Activated T-helper 1 cell treated with anti-CD3 and anti-CD28 coated beads, Interleukin-2, amount 50 U/mL, for 16 hours (primary cell): Measurements from ENCODE around the gene MEGF8.

Experiments used
- DNase-seq, 2 donors: peaks; one replicate each; pipeline ENCODE4 v3.0.0-alpha.2; 2020; ENCODE audit warnings: low read depth in 1 of 2, low spot score in 1 of 2

Gene MEGF8

GRCh38 chr19:42378225-42379215 lies 53.1 kb downstream of the MEGF8 start:
- no peak for DNase-seq

GRCh38 chr19:42380155-42380554 lies 54.7 kb downstream of the MEGF8 start:
- DNase-seq = no peak

- DNase-seq = peak; percentile 17 to 49
Measured at GRCh38 chr19:42386974-42387707, 61.7 kb downstream of the MEGF8 start.

DNA sequence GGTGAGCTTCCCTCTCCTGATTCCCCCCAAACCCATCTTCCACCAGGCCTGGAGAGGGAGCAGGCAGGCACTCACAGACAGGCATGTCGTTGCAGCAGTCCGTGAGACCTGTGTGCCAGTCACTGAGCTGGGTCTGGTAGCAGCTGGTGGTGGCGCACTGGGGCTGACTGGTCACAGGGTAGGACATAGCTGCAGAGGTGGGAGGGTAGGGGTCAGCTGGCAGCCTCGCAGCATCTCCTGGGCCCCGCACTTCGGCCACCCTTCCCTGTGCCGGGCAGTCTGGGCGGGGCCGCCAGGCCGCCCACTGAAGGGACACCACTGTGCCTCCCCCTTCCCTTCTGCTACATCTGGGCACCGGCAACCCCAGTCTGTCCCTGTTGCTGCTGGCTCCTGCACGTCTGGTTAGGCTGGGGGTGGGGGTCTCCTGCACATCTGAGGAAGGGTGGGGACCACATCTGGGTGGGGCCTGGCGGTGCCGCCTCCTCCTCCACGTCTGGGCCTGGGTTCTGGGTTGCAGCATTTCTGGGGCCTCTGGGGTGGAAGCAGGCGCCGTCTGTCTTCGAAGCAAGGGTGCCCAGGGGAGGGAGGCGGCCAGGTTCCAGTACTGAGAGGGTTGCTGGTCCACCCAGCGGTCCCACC lies 63.5 kb downstream of the MEGF8 start:
- no peak for DNase-seq

DNA sequence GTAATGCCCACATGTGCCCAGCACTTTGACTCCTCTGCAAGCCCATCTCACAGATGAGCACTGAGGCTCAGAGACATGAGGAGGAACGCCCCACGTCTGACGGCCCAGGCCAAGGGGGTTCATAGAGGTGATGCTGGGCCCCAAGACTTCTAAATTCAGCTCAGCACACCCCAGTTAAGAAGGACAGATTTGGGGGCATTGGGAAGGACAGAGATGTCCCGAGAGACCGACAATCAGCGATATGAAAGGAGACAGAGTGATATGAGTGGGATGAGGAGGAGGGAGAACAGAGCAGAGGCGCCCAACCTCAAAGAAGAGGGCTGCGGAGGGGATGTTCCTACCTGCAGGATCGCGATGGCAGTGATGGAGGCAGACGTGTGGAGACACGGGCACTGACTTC lies 64.5 kb downstream of the MEGF8 start, which contains the start of gene CNFN:
CNFN (minus strand) TSS at position 399 of the 400 bp plus-strand sequence. CDS start 1,260 bp downstream, outside the sequence.
- DNase-seq = no peak

DNA sequence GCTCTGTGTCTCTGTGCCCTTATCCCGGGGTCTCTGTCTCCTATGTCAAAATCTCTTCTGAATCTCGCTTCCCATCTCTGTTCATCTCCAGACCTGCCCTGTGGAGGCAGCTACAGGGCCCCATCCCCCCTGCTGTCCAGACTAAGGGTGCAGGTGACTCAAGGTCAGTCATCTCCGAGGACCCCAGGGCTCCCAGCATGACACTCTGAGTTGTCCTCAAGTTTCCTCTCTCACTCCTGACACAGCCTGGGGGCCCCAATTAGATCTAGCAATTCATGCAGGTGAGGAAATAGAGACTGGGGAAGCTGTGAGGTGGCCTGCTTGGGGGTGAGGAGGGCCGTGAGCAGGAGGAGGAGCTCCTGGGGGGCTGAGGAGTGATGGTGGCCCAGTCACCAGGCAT lies 66.7 kb downstream of the MEGF8 start:
- DNase-seq = no peak

GRCh38 chr19:42394751-42395150 lies 69.3 kb downstream of the MEGF8 start:
- DNase-seq = no peak

GRCh38 chr19:42396381-42397262 lies 71.2 kb downstream of the MEGF8 start:
- peak; percentile 78 to 89 for DNase-seq

DNA sequence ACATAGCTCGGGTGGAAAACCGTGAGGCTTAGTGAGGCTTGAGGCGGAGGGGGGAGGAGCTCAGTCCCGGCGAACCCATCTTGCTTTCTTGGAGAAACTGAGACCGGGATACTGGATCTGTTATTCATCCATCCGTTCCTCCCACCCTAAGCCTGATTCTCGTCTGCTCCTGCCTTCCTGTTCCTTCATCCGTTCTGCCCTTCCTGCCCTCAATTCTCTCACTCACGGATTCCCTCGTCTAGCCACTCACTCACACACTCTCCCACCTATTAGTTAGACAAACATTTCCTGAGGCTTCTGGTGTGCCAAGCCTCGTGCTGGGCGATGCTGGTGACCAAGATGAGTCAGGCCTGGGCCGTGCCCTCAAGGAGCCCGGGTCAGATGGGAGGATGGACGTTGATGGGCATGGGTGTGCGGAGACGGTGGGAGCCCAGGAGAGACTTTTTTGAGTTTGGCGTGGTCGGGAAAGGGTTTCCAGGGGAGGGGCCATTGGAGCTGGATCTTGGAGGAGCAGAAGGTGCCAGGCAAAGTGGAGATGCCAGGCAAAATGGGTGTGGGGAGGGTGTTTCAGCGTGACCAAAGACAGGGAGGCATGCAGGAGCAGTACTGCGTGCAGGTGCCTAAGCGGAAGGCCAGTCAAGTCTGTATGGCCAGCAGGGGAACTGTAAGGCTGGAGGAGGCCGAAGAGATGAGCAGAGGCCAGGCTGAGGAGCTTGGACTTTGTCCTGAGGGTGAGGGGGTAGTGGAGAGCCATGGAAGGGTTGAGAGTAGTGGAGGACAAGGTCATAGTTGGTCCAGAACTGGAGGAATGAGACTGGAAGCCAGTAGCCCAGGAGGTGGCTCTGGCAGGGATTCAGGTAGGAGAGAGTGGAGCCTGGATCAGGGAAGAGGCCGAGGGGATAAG lies 72.1 kb downstream of the MEGF8 start:
- no peak for DNase-seq

- DNase-seq = no peak
Measured at GRCh38 chr19:42400404-42400803, 75.0 kb downstream of the MEGF8 start.

- peak; percentile 63 to 74 for DNase-seq
Measured at GRCh38 chr19:42401365-42402303, 76.2 kb downstream of the MEGF8 start.

DNA sequence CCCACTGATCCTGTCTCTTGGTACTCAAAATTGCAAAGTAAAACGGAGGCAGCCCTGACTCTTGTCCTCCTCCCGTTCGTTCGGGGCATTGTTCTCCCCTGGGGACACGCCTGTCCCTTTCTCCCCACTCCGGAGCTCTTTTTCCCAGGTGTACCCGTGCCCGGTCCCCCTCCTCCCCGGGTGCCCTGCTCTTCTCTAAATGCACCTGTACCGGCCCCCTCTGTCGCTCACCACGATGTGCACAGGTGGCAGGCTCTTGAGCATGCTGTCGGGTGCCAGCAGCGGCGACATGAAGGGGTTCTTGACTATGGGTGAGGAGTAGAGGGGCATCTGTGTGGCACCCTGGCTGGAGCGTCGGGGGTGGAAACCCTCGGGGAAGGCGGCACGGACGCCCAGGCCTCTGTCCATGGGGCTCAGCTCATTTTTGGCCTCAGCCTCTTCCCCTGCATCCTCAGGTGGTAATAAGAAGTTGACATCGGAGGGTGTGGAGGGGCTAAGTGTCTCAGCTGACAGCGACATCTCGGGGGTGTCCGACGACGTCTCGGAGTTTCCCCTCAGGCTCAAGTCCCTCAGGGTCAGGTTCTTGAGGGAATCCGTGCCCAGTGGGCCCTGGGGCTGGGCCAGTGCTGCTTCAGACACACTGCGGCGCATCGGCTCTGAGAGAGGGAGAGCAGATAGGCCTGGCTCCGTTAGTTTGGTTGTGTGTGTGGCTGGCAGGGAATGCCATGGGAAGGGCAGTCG lies 77.1 kb downstream of the MEGF8 start:
- no peak for DNase-seq

DNA sequence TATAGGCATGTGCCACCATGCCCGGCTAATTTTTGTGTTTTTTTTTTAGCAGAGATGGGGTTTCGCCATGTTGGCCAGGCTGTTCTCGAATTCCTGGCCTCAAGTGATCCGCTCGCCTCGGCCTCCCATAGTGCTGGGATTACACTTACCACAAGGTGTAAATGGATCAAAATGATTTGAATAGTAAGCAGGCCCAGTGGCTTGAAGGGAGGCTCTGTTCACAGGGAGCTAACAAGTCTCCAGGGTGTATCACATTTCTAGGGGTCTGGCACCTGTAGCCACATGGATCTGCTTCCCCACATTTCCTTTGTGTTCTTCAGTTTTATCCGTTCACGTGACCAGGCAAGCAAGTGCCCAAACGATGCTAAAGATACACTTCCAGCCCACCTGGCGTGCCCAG lies 78.2 kb downstream of the MEGF8 start:
- DNase-seq = no peak

GRCh38 chr19:42406111-42406510 lies 80.7 kb downstream of the MEGF8 start:
- DNase-seq = no peak

DNA sequence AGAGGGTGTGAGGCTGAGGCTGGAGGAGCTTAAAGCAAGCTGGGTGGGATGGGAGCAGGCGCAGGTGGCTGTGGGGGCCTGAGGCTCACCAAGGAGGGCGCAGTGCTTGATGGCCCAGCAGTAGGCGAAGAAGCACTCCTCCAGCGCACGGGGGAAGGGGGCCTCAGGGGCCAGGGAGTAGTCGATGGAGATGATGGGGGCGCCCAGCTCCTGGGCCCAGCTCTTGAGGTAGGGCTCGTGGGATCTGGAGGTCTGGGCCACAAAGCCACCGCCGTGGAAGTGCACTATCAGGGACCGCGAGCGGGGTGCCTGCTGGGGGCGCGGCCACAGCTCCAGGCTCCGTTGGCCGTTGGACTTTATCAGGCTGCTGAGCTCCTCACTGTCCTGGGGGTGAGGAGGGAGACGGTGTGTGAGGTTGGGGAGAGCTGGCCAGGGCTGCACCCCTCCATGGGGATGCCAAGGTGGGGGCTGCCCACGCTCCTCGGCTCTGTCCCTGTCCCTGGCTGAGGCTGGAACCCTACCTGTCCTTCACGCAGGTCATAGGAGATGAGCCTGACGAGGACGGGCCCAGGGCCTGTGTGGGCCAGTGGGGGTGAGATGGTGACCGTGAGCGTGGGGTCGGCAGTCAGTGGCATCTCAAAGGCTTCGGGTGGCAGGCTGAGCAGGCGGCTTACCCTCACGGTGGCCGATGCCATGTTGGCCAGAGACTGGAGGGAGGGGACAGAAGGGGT lies 81.8 kb downstream of the MEGF8 start:
- DNase-seq = no peak

DNA sequence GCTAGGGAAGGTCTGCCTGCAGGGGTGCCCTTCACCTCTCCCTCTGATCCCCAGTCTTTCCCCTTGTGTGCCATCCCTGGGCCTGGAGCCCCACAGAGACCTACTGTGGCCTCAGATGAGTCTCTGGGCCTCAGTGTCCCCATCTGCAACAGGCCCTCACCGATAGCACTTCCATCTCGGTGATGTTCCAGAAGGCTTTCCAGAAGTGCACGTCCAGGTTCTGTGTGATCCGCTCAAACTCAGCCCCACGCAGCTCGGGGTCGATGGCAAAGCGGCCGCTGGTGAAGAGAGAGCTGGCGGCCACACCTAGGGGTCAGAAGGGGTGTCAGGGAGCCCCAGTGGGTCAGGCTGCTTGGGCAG lies 82.4 kb downstream of the MEGF8 start:
- no peak for DNase-seq

DNA sequence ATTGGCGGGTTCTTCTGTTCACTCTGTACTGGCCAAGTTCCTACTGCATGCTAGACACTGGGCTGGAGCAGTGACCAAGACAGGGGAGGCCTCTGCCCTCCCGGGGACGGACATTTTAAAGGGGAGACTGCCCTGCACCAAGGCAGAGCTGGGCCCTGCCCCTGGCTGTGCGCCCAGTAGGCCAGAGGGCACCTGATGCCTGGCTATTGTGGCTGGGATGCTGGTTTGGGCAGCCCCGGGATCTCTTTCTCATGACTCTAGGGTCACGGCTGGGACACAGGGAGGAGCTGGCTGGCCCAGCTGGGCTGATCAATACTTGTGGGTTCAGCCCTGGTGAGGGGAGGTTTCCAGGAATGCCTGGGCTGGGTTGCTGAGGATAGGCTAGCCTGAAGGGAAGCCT lies 84.0 kb downstream of the MEGF8 start:
- DNase-seq = no peak
